Activated CD4-positive, CD25-positive, alpha-beta regulatory T cell treated with anti-CD3 and anti-CD28 coated beads, Interleukin-2, amount 50 U/mL, for 16 hours (primary cell): ENCODE data around the gene SIPA1L3.

Experiments
- DNase-seq: peaks from one replicate; pipeline ENCODE4 v3.0.0-alpha.2; 2020; ENCODE audit warnings: low read depth, low spot score

Gene SIPA1L3

DNA sequence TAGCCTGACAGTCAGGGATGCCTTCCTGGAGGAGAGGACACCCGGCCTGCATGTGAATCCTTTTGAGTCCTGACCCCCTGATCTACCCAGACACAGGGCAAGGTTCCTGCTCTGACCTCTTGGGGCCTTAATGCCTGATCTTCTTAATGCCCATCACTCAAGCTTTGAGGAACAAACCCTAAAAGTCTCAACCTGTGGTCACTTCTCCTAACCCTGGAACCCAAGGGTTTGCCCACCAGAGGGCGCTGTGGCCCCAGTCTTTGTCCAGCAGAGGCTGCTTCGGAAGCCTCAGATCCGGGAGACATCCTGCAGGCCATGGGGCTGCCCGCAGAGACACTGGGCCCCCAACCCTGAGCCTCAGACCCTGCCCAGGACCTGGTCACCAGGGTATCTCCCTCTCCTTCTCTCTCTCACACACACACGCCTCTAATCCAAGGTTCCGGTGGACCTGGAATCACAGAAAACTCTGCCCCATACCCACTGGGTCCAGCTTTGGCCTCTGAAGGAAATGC lies 326.8 kb downstream of the SIPA1L3 start:
- peak; percentile 46 for DNase-seq

DNA sequence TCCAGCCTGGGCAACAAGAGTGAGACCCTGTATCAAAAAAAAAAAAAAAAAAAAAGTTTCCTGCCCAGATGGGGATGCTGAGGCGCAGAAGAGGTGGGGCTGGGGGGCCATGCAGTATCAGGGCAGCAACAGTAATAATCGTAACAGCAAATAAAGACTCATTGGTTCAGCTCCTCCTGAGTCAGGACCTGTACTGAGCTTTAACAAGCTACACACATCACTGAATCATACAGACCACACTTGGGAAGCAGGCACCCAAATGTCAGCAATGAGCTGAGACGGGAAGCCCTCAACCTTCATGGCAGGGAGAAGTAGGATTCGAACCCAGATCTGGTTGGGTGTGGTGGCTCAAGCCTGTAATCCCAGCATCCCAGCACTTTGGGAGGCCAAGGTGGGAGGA lies 327.6 kb downstream of the SIPA1L3 start:
- no peak for DNase-seq

DNA sequence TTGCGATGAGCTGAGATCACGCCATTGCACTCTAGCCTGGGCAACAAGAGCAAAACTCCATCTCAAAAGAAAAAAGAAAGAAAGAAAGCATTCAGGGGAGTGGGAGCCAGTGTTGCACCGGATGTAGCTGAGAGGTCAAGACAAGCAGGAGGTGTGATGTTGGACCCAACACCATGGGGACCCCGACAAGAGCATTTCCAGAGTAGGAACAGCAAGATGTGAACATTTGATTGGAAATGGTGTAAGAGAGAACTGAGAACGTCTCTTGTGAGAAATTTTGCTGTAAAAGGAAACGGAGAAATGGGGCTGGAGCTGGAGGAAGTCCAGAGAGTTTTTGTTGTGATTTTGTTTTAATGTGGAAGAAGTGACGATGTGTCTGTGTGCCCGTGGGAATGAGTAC lies 332.8 kb downstream of the SIPA1L3 start:
- DNase-seq = no peak

DNA sequence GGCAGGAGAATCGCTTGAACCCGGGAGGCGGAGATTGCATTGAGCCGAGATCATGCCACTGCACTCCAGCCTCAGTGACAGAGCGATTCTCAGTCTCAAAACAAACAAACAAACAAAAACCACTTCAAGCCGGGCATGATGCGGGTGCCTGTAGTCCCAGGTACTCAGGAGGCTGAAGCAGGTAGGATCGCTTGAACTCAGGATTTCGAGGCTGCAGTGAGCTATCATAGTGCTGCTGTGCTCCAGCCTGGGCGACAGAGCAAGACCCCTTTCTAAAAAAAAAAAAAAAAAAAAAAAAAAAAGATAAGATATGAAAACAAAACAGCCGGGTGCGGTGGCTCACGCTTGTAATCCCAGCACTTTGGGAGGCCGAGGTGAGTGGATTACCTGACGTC lies 336.3 kb downstream of the SIPA1L3 start:
- no peak for DNase-seq

DNA sequence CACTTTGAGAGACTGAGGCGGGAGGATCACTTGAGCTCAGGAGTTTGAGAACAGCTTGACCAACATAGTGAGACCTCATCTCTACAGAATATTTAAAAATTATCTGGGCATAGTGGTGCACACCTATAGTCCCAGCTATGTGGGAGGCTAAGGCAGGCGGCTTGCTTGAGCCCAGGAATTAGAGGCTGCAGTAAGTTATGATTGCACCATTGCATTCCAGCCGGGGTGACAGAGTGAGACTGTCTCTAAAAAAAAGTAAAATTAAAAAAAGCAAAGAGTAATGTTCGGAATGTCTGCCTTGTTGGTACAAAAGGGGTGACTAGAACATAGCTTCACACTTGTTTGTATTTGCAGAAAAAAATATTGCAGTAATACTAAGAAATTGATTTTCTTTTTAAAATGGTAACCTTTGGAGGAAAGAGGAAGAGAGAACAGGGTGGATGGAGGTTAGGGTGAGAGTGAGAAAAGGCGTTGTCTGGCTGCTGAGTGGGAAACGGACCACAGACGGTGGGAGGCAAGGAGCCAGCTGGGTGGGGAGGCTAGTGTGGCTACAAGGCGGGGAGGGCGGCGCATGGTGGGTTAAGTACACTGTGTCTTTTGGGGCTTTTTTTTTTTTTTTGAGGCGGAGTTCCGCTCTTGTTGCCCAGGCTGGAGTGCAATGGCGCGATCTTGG lies 339.0 kb downstream of the SIPA1L3 start:
- no peak for DNase-seq

DNA sequence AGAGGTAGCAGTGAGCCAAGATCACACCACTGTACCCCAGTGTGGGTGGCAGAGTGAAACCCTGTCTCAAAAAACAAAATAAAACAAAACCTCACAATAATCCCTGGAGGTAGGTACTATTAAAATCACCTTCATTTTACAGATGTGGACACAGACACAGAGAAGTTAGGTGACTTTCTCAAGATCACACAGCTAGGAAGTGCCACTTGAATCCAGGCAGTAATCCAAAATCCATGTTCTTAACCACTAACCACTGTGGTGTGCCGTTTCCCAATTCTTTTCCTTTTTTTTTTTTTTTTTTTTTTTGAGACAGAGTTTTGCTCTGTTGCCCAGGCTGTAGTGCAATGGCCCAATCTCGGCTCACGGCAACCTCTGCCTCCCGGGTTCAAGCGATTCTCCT lies 340.1 kb downstream of the SIPA1L3 start:
- DNase-seq = no peak

DNA sequence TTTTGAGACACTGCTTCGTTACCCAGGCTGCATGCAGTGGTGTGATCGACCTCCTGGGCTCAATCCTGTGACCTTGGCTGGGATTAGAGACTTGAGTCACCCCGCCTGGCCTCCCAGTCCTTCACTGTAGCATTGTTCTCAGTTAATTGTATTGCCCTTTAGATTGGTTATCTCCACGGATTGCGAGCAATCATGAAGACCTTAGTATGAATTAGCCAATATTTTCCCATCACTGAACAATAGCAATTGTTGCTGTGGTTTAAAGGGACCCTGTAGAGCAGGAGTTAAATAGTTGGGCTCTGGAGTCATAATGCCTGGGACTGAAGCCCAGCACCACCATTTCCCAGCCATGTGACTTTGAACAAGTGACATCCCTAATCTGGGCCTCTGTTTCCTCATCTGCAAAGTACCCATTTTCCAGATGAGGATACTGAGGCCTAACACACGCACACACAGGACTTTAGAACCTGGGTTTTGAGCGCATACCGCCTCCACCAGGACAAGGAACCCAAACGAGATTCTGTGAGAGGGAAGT lies 340.8 kb downstream of the SIPA1L3 start:
- DNase-seq = no peak

DNA sequence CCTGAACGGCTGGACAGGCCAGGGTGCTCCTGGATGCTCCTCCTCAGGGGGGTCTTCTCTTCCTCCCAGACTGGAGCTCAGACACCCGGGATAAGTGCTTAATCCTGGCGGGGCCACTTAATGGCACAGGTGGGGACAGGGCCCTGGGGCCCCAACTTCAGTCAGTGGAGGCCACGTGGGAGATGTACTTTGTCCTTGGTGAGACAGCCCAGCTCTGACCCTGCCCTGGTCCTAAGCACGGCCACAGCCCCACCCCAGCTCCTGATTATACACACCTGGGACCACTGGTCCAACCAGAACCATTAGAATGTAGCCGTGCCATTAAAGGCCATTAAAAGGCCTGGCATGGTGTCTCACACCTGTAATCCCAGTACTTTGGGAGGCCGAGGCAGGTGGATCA lies 341.4 kb downstream of the SIPA1L3 start:
- DNase-seq = no peak

DNA sequence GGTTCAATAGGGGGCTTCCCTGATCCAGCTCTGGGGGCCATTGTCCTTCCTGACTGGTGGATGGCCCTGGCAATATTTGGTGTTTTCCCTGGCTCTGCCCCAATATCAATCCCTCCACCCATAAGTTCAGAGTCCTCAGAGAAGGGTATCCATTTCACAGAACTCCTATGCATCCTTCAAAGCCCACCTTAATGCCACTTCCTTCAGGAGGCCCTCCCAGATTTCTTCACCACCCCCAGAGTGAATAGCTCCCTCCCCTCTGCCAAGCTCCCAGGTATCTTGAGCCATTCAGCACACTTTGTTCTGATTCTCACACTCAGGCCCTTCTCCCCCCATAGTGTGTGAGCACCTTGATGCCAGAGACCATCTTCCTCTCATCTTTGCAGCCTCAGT lies 343.4 kb downstream of the SIPA1L3 start:
- DNase-seq = no peak

DNA sequence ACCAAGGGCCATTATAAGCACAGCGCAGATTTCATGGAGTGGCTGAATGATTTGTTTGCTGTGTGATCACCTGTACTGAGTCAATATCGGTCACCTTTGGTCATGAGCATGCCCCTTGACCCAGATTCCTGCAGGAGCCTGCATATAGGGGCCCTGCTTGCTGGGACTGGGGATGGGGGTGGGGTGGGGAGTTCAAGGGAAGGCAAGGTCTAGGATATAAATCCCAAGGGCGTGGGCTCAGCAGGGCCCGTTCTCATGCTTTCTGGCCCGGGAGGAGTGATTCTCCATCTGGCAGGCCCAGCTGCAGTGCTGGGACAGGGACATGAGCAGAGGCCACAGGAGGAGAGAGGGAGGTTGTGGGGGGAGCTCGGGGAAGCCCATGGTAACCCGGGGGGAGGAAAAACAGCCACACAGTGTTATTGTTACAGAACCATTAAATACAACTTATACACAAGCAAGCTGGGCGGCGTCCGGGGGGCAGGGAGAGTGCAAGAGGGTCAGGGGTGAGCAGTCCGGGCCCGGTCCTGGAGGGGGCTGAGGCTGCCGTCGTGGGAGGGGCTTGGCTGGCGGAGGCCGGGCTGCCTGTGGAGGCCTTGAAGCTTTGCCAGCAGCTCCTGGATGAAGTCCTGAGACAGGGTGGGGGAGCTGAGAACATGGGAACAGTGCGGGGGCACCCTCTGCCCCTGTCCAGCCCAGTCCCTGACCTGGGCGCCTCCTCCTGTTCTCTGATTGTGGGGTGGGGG lies 344.0 kb downstream of the SIPA1L3 start:
- DNase-seq = no peak

DNA sequence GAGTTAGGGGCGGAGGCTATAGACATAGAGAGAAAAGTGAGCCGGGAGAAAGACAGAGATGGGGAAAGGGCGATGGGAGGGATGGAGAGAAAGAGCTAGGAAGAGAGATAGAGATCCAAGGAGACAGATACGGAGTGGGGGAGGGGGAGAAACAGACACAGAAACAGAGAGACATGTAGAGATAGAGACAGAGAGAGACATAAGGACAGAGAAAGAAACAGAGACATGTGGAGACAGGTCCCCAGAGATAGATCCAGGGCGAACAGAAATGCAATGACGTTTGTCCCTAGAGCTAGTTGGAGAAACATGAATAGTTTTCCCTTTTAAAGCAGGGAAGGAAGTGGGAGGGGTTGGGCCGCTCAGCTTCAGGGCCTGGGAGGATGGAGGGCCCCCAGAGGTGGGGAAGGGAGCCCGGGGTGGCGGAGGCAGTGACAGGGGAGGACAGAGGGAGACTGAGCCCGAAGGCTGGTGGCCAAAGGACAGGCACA lies 344.6 kb downstream of the SIPA1L3 start:
- DNase-seq = no peak

DNA sequence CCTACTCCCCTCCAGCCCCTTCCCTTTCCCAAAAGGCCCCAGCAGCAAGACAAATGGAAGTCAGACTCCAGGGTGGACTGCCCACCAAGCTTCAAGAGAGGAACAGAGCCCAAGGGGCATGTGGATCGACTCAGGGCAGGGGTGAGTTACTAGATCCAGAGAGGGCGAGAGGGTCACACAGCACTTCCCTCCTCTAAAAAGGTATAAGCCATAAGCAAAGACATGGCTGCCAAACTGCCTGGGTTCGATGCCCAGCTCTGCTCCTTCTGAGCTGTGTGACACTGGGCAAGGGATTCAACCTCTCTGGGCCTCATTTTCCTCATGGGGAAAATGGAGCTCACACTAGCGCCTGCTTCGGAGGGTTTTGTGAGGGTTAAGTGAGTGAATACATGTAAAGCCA lies 345.4 kb downstream of the SIPA1L3 start:
- DNase-seq = no peak

DNA sequence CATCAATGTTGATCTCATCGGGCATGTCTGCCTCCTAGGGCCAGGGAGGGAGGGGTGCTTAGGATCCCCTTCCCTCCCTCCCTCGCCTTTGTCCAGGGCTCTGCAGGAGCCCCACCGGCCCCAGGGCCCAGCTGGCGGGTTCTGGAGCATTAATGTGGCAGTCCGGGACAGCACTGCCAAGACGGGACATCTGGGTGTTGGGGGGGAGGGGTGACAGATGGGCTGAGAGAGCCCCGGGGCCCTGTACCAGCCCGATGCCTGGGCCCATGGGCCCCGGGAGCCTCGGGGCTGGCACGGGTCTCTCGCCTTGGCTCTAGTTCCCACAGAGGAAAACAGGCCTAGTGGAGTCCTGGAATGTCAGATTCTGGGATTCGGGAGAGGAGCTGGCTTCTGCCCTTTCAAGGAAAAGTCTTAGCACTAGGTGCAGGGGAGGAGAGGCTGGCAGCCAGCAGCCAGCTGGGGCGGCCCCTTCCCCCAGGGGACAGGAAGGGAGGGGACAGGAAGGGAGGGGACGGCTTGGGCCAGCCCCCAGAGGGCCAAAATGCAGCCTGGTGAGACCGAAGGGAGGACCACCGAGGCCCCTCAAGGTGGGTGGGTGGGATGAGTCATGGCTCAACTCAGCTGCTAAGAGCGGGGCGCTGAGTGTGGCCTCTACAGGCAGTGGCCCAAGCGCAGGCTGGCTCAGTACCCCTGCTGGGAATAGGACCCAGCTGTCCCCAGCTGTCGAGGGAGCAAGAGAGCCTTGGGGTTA lies 346.1 kb downstream of the SIPA1L3 start:
- DNase-seq = no peak

DNA sequence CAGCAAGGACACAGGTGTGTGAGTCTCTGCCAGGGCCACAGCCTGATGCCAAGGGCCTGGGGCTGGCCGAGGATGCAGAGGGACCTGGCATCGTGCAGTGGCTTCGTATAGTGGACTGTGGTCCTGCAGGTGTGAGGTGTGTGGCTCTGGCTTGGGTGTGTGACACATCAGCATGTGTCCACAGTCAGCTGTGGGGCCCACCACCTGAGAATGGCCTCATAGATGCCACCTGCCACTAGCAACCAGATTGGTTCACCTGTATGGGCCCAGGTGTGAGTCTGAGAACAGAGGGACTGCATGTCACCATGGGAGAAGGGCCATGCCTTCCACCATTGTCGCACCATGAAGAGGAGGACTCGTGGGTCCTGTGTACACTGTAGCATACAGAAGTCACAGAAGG lies 346.8 kb downstream of the SIPA1L3 start:
- DNase-seq = no peak

DNA sequence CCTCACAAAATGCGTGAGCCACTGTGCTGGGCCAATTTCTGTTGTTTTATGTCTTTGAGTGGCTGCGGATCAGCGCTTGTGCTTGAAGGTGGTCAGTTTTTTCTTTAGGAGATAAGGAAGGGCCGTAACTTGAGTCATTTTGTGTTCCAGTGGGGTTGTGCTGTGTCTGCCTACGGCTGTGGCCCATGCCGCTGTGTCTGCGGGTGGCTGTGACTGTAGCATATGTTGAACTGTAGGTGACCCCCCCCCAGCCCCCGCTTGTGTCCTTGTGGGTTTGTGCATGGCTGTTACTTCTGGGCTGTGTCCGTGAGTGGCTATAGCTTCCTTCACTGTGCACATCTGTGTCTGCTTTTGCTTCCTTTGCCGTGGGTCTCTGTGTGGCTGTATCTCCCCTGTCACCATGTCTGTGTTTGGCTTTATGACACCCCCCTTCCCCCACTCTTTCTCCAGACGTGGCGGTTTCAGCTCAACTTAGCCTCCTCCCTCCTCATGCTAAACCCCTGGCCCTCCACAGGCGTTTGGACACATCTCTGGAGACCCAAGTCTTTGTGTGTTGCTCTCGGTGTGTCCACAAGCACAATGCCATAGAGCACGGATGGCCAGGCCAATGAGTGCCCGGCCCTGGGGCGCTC lies 348.5 kb downstream of the SIPA1L3 start:
- DNase-seq = no peak
